ENCODE results near the gene UBTD2.

DNA sequence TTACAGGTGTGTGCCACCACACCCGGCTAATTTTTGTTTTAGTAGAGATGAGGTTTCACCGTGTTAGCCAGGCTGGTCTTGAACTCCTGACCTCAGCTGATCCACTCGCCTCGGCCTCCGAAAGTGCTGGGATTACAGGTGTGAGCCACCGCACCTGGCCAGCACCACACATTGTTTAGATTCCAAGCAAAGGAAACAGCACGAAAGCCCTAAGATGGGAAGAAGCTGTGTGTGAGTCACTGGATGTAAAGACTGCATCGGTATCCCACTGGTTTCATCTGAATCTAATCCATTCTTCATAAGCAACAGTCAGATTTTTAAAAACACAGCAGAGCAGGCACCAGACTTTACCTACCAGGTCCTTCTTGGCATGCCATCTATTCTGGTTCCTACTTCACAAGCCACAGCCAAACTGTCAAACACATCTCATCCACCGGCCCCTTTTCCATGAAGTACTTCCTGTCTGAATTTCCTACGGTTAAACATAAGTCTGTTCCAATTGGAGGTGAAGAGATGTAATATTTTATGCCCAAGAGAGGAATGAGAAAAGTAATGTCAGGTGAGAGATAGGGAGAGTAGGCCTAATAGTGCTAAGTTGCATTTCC is 17.4 kb downstream of the UBTD2 start:
- TF ChIP-seq, protein P1, sequence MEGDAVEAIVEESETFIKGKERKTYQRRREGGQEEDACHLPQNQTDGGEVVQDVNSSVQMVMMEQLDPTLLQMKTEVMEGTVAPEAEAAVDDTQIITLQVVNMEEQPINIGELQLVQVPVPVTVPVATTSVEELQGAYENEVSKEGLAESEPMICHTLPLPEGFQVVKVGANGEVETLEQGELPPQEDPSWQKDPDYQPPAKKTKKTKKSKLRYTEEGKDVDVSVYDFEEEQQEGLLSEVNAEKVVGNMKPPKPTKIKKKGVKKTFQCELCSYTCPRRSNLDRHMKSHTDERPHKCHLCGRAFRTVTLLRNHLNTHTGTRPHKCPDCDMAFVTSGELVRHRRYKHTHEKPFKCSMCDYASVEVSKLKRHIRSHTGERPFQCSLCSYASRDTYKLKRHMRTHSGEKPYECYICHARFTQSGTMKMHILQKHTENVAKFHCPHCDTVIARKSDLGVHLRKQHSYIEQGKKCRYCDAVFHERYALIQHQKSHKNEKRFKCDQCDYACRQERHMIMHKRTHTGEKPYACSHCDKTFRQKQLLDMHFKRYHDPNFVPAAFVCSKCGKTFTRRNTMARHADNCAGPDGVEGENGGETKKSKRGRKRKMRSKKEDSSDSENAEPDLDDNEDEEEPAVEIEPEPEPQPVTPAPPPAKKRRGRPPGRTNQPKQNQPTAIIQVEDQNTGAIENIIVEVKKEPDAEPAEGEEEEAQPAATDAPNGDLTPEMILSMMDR (IDR thresholded peaks at IDR 0.05): no peak
- TF ChIP-seq EP300 (IDR thresholded peaks at IDR 0.05): no peak
